Measurements from ENCODE around the gene CPLX1. TPM values are rescaled to one million over a fixed set of nuclear protein-coding genes. Genes with fewer than 3 reads are reported as not detected.

Gene CPLX1
- total RNA-seq, 1 experiment from 2014 or later: 2.7 TPM

DNA sequence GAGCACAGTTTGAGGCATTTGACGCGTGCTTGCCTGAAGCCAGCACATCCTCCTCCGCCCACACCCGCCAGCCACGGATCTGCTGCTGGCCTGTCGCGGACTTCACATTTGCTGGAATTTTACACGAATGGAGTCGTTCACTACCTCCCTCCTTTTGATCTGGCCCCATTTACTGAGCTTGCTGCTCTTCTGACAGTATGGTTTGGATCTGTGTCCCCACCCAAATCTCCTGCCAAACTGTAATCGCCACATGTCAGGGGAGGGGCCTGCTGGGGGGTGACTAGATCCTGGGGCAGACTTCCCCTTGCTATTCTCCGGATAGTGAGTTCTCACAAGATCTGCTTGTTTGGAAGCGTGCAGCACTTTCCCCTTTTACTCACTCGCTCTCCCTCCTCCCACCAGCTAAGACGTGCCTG is 19.9 kb upstream of the CPLX1 start:
- H3K4me1 Mint-ChIP-seq (ENCODE audit: insufficient read depth, unreplicated experiment): no peaks in the 10 kb centered on the region
- ChIA-PET CTCF (no interaction called here), POLR2A (no interaction called here)
- no TSS peak for BruUV-seq (replicated peaks)
- intact Hi-C loops (cut with micrococcal nuclease): no loop called here
- H3K9me3 Mint-ChIP-seq (ENCODE audit: unreplicated experiment): peaks cover 6% of the 10 kb centered on the region
- no peaks in the 10 kb centered on the region for H3K36me3 Mint-ChIP-seq (ENCODE audit: insufficient read depth, unreplicated experiment)
- TF ChIP-seq, protein P1, sequence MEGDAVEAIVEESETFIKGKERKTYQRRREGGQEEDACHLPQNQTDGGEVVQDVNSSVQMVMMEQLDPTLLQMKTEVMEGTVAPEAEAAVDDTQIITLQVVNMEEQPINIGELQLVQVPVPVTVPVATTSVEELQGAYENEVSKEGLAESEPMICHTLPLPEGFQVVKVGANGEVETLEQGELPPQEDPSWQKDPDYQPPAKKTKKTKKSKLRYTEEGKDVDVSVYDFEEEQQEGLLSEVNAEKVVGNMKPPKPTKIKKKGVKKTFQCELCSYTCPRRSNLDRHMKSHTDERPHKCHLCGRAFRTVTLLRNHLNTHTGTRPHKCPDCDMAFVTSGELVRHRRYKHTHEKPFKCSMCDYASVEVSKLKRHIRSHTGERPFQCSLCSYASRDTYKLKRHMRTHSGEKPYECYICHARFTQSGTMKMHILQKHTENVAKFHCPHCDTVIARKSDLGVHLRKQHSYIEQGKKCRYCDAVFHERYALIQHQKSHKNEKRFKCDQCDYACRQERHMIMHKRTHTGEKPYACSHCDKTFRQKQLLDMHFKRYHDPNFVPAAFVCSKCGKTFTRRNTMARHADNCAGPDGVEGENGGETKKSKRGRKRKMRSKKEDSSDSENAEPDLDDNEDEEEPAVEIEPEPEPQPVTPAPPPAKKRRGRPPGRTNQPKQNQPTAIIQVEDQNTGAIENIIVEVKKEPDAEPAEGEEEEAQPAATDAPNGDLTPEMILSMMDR (IDR thresholded peaks at IDR 0.05; ENCODE audit: unreplicated experiment): no peak
- no peak overlapping the region for H3K27ac Mint-ChIP-seq (ENCODE audit: low read depth, unreplicated experiment)
- H3K4me3 Mint-ChIP-seq (ENCODE audit: unreplicated experiment): no peak overlapping the region
- H3K27me3 Mint-ChIP-seq (ENCODE audit: insufficient read depth, unreplicated experiment): no peaks in the 10 kb centered on the region
- DNase-seq (ENCODE audit: unreplicated experiment): no peak

DNA sequence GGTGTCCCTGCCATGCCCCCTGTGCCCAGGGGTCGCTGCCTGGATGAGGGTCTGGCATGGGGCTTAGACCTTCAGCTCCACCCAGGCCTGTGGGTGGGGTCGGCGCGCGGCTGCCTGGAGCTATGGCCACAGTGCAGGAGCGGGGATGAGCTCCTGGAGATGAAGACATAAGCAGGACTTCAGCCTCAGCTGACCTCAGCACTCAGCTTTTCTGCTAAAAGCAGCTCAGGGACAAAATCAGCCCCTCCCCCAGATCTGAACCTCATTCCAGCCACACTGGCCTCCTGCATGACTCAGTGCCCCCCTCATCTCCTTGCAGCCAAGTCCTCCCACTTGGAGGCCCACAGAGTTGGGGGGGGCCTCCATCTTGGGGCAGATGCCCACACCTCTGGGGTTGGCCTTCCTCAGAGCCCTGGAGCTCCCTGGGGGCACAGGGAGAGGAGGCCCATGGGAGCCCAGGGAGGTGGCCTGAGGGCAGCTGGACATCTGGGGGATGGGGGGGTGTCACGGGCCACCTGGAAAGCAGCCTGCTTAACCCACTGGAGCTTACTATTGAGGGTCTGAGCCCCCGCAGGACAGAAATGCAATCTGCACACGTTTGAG is 19.4 kb upstream of the CPLX1 start:
- H3K27me3 Mint-ChIP-seq (ENCODE audit: insufficient read depth, unreplicated experiment): no peaks in the 10 kb centered on the region
- peaks cover 6% of the 10 kb centered on the region for H3K9me3 Mint-ChIP-seq (ENCODE audit: unreplicated experiment)
- DNase-seq (ENCODE audit: unreplicated experiment): no peak
- H3K4me1 Mint-ChIP-seq (ENCODE audit: insufficient read depth, unreplicated experiment): no peaks in the 10 kb centered on the region
- TF ChIP-seq, protein P1 (IDR thresholded peaks at IDR 0.05; ENCODE audit: unreplicated experiment): no peak
- ChIA-PET POLR2A (no interaction called here), CTCF (no interaction called here)
- no TSS peak for BruUV-seq (replicated peaks)
- H3K4me3 Mint-ChIP-seq (ENCODE audit: unreplicated experiment): no peak overlapping the region
- intact Hi-C loops (cut with micrococcal nuclease): no loop called here
- H3K36me3 Mint-ChIP-seq (ENCODE audit: insufficient read depth, unreplicated experiment): no peaks in the 10 kb centered on the region
- no peak overlapping the region for H3K27ac Mint-ChIP-seq (ENCODE audit: low read depth, unreplicated experiment)

DNA sequence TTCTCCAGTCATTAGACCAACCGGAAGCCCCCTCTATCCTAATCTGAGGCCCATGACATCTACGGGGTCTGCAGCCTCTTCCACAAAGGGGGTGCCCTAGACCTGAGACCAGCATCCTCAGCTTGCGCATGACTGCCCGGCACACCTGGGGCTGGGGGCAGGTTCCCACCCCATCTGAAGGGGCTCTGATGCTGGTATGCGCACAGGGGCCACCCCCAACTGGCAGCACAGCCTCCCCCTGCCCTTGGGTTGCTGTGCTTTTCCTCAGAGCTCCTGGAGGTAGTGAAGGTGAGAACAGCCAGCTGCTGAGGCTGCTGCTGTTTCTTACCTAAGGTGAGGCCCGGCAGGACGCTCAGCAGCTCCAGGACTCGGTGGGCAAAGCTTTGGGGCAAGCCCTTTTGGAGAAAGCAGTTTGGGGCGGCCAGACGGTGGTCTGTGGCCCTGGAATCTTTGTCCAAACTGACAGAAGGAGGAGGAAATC is 18.9 kb upstream of the CPLX1 start:
- Mint-ChIP-seq H3K4me1 (ENCODE audit: insufficient read depth, unreplicated experiment) (no peaks in the 10 kb centered on the region), H3K4me3 (ENCODE audit: unreplicated experiment) (no peak overlapping the region), H3K27me3 (ENCODE audit: insufficient read depth, unreplicated experiment) (no peaks in the 10 kb centered on the region), H3K9me3 (ENCODE audit: unreplicated experiment) (peaks cover 6% of the 10 kb centered on the region), H3K36me3 (ENCODE audit: insufficient read depth, unreplicated experiment) (no peaks in the 10 kb centered on the region), H3K27ac (ENCODE audit: low read depth, unreplicated experiment) (no peak overlapping the region)
- no TSS peak for BruUV-seq (replicated peaks)
- no peak for DNase-seq (ENCODE audit: unreplicated experiment)
- CTCF ChIA-PET: no interaction called here
- POLR2A ChIA-PET: no interaction called here
- TF ChIP-seq, protein P1 (IDR thresholded peaks at IDR 0.05; ENCODE audit: unreplicated experiment): no peak
- intact Hi-C loops (cut with micrococcal nuclease): no loop called here

DNA sequence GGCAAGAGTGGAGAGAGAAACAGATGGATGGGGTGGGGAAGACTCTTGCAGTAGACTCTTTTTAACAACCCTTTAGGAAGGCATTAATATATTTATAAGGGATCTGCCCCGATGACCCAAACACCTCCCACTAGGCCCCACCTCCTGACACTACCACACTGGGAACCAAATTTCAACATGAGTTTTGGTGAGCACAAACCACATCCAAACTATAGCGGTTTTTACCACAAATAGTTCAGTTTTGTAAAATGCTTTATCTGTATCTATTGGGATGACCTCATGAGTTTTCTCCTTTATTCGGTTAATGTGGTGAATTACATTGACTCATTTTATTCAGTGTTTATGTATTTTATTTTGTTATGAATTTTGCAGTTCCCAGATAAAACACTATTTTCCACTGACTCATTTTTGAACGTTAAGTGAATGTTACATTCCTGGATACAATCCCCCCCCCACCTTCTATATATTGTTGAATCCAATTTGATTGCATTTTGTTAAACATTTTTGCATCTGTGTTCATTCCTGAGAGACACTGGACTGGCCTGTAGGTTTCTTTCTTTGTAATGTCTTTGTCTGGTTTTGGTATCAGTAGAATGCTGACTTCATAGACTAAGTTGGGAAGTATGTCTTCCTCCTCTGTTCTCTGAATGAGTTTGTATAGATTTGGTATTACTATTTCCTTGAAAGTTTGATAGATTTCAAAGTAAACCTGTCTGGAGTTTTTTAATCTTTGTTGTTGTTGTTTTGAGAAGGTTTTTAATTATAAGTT is 13.9 kb upstream of the CPLX1 start:
- TF ChIP-seq, protein P1 (IDR thresholded peaks at IDR 0.05; ENCODE audit: unreplicated experiment): no peak
- H3K27ac Mint-ChIP-seq (ENCODE audit: low read depth, unreplicated experiment): no peak overlapping the region
- CTCF ChIA-PET: no interaction called here
- no peaks in the 10 kb centered on the region for H3K36me3 Mint-ChIP-seq (ENCODE audit: insufficient read depth, unreplicated experiment)
- H3K9me3 Mint-ChIP-seq (ENCODE audit: unreplicated experiment): peaks cover 14% of the 10 kb centered on the region
- POLR2A ChIA-PET: interaction anchor here (0.9 kb wide), 1 partner anchor 11 kb away, joined by 4 read pairs; no protein-coding TSS in a partner anchor
- H3K4me1 Mint-ChIP-seq (ENCODE audit: insufficient read depth, unreplicated experiment): no peaks in the 10 kb centered on the region
- BruUV-seq (replicated peaks): no TSS peak
- no peak for DNase-seq (ENCODE audit: unreplicated experiment)
- intact Hi-C loops (cut with micrococcal nuclease): no loop called here
- H3K27me3 Mint-ChIP-seq (ENCODE audit: insufficient read depth, unreplicated experiment): no peaks in the 10 kb centered on the region
- H3K4me3 Mint-ChIP-seq (ENCODE audit: unreplicated experiment): no peak overlapping the region

Data from MCF 10A (cell line).